ENCODE measurements around the gene GNPTG. TPM values are rescaled to one million over a fixed set of nuclear protein-coding genes. Genes with fewer than 3 reads are reported as not detected.

GNPTG gene
- total and polyA plus RNA-seq, 2 of the 8 experiments (the other 6 are each of a cell fraction or from before 2014, with no cell fraction given) = 26.2 to 51.2 TPM

DNA sequence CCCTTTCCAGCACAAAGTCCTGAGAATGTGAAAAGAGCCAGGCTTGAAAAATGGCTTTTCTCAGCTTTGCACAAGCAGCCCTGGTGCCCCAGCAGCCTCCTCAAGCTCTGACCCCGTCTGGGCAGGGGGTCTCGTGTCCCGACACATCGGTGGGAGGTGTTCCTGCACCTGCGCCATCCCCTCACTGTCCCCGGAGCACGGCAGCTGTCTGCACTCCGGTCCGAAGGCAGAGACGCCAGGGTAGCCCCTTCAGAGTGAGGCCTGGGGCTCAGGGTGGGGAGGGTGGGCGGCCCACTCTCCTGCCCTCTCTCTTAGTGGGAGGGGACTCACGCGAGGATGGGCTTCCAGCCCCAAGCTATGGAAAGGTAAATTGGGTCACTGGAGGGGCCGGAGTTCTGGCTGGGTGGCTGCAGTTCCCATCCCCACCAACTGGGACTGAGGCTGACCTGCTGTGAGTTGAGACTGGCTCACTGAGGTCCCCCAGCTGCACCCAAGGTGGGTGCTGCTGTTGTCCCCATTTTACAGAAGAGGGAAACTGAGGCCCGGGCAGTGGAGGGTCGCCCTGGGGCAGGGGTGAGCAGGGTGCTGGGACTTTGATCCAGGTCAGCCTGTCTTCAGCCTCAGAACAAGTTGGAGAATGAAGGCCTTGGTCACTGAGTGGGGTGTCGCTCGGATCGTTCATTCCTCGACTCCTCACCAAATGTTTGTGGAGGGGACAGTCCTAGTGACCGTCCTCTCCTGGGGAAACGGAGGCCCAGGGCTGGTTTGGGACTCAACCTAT is 20.6 kb upstream of the GNPTG start:
- H3K27ac ChIP-seq (ENCODE audit: low read depth, low read length) = peak overlapping the region; percentile 60
- H3K4me2 ChIP-seq (ENCODE audit: insufficient read depth in 1 of 2, low read depth in 2 of 2, low read length in 2 of 2) = peak overlapping the region; percentile 72 to 87

More for the DNA sequence above, 20.6 kb upstream of the GNPTG start:
- Histone ChIP-seq H4K8ac (ENCODE audit: extremely low read depth, insufficient read depth, low read length) (peak overlapping the region; percentile 81; the same call in 1 of the 2 replicates), H3K79me2 (ENCODE audit: control insufficient read depth in 1 of 2, insufficient read depth in 2 of 2, low read length in 2 of 2) (no peaks in the 10 kb centered on the region), H3K79me1 (ENCODE audit: low read depth, low read length) (no peaks in the 10 kb centered on the region), H3K56ac (replicated peaks; ENCODE audit: insufficient read length, low read depth, low read length) (no peak overlapping the region), H3K4ac (replicated peaks; ENCODE audit: insufficient read length, low read depth, low read length) (no peak overlapping the region), H3K27me3 (replicated peaks in 1 of 4; ENCODE audit: control insufficient read depth in 3 of 4, extremely low read depth in 1 of 4, insufficient read depth in 3 of 4, low read length in 3 of 4) (peaks cover 19 to 44% (median 36%) of the 10 kb centered on the region in 4 experiments), H2AFZ (ENCODE audit: low read length) (no peak overlapping the region), H3K4me3 (ENCODE audit: extremely low read depth in 1 of 4, insufficient read depth in 2 of 4, low read depth in 3 of 4, low read length in 4 of 4) (peak overlapping the region in 3 of 4 experiments; percentile 19 to 58 (median 45); a peak in 5 of 8 replicates), H3K9me3 (ENCODE audit: insufficient read depth in 2 of 2, low read depth in 1 of 2, low read length in 1 of 2) (peaks cover 5 to 8% of the 10 kb centered on the region in 2 experiments; a peak in 2 of 4 replicates), H2BK120ac (replicated peaks; ENCODE audit: low read depth, low read length) (peak overlapping the region; percentile 2), H3K14ac (ENCODE audit: insufficient read length) (no peak overlapping the region), H3K4me1 (replicated peaks in 1 of 4; ENCODE audit: control insufficient read depth in 3 of 4, insufficient read depth in 4 of 4, low read length in 3 of 4) (peaks cover 0 to 15% (median 13%) of the 10 kb centered on the region in 4 experiments; a peak in 4 of 7 replicates), H3K23ac (ENCODE audit: insufficient read length) (no peak overlapping the region), H2AK5ac (ENCODE audit: low read depth, low read length) (peak overlapping the region; percentile 78), H4K20me1 (replicated peaks in 1 of 2; ENCODE audit: control insufficient read depth in 1 of 2, insufficient read depth in 2 of 2, low read length in 2 of 2) (peaks cover 7 to 12% of the 10 kb centered on the region in 2 experiments), H4K5ac (ENCODE audit: insufficient read length, low read depth, low read length) (no peak overlapping the region), H4K91ac (replicated peaks; ENCODE audit: insufficient read length, low read length) (peak overlapping the region; percentile 79), H2BK5ac (ENCODE audit: low read depth, low read length) (peak overlapping the region; percentile 83), H3K23me2 (ENCODE audit: low read depth, low read length) (peaks cover 13% of the 10 kb centered on the region; the same call in 1 of the 2 replicates), H2BK20ac (ENCODE audit: low read length) (peak overlapping the region; percentile 72; the same call in 1 of the 2 replicates), H3K9ac (replicated peaks in 1 of 4; ENCODE audit: extremely low read depth in 1 of 4, low read depth in 3 of 4, low read length in 3 of 4) (peak overlapping the region in 2 of 4 experiments; percentile 54 to 60; a peak in 2 of 7 replicates), H2BK15ac (ENCODE audit: low read length) (no peak overlapping the region), H2BK12ac (ENCODE audit: low read depth, low read length) (peak overlapping the region; percentile 99), H3K36me3 (ENCODE audit: control insufficient read depth in 2 of 4, insufficient read depth in 4 of 4, low read length in 3 of 4) (no peaks in the 10 kb centered on the region), H3K18ac (ENCODE audit: extremely low read depth, low read length) (no peak overlapping the region; the same call in 1 of the 2 replicates)
- no peak for DNase-seq (ENCODE audit: low read depth in 1 of 2, low spot score in 2 of 2)
- ChIA-PET POLR2A (ENCODE audit: partially characterized antibody) (interaction anchor here (0.9 to 3.2 kb wide), 11 partner anchors 11 to 609 kb away, joined by 3 to 29 read pairs (median 5); partner anchors contain the start of gene UBE2I), CTCF (ENCODE audit: partially characterized antibody) (interaction anchor here (0.6 to 4.5 kb wide), 16 partner anchors 13 to 829 kb away, joined by 3 to 52 read pairs (median 4); partner anchors contain the start of gene UNKL)
- TF ChIP-seq HDAC2 (IDR thresholded peaks at IDR 0.05; ENCODE audit: borderline replicate concordance in 1 of 2, low read depth in 2 of 2, low read length in 2 of 2) (no peak), CREB1 (IDR thresholded peaks at IDR 0.05) (no peak)
- TF ChIP-seq, protein P1, sequence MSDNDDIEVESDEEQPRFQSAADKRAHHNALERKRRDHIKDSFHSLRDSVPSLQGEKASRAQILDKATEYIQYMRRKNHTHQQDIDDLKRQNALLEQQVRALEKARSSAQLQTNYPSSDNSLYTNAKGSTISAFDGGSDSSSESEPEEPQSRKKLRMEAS (IDR thresholded peaks at IDR 0.05) = no peak
- 75% methylated on average over 18 of the region's 22 CpGs; no CpG with 5 or more reads in 1 of the 2 experiments for WGBS, 2 experiments (ENCODE audit: extremely low coverage in 1 of 2, insufficient coverage in 1 of 2, insufficient read length in 1 of 2, insufficient replicate concordance in 2 of 2, low coverage in 1 of 2, low lambda C conversion rate in 2 of 2, missing lambda C conversion rate in 1 of 2)
- no peak for FAIRE-seq
